Caco-2 (cell line): ENCODE data around the gene HOOK1. TPM values are rescaled to one million over a fixed set of nuclear protein-coding genes. Genes with fewer than 3 reads are reported as not detected.
"Not testable (repeated sequence)": the region's sequence is repeated elsewhere in the genome, so short reads cannot be mapped to it uniquely, and the experiment has no call there.

ENCODE experiments used
- BruUV-seq: library from RNA; stranded (reverse); fragments of 400-500 nt; replicated peaks from 2 replicates; lab custom pipeline; 2021; lab: Mats Ljungman, UMichigan
- CTCF ChIA-PET: fragments of 300-600 bp; sonication (Branson Sonifier 250); formaldehyde crosslinking; loops from one replicate; lab custom pipeline; 2022; ENCODE audit warnings: antibody characterized with exemption; lab: Charles Lee
- POLR2A ChIA-PET: fragments of 300-600 bp; sonication (Branson Sonifier 250); formaldehyde crosslinking; loops from one replicate; lab custom pipeline; 2022; ENCODE audit warnings: antibody characterized with exemption; lab: Charles Lee
- DNase-seq, 2 experiments: peaks; one replicate each; pipeline versions ENCODE4 v3.0.0 to v3.0.0-alpha.2; 2020 to 2022
- H3K27me3 ChIP-seq: replicated peaks from 2 replicates; pipeline ENCODE4 v1.6.0; 2011; ENCODE audit warnings: low read length; ENCODE audit not compliant: control insufficient read depth, insufficient read depth
- H3K36me3 ChIP-seq: 2 replicates; pipeline ENCODE4 v1.5.1; 2011; ENCODE audit warnings: low read length; ENCODE audit not compliant: control insufficient read depth, insufficient read depth
- H3K4me1 ChIP-seq: fragments of 250-450 bp; sonication (Bioruptor Pico); 2 replicates; pipeline ENCODE4 v1.5.1; 2020; ENCODE audit warnings: mild to moderate bottlenecking
- H3K4me3 ChIP-seq: 2 replicates; pipeline ENCODE4 v1.5.1; 2011; ENCODE audit warnings: low read depth, mild to moderate bottlenecking, control low read depth, low read length
- H3K9me3 ChIP-seq: fragments of 250-450 bp; sonication (Bioruptor Pico); 2 replicates; pipeline ENCODE4 v1.5.1; 2020; ENCODE audit warnings: mild to moderate bottlenecking, moderate library complexity
- H3K27ac Mint-ChIP-seq: one replicate; pipeline ENCODE4 v1.8.0; 2022; ENCODE audit warnings: mixed read lengths; ENCODE audit not compliant: unreplicated experiment
- H3K27me3 Mint-ChIP-seq: one replicate; pipeline ENCODE4 v1.8.0; 2022; ENCODE audit warnings: mixed read lengths; ENCODE audit not compliant: insufficient read depth, unreplicated experiment
- H3K36me3 Mint-ChIP-seq: one replicate; pipeline ENCODE4 v1.8.0; 2022; ENCODE audit warnings: mild to moderate bottlenecking, mixed read lengths; ENCODE audit not compliant: insufficient read depth, unreplicated experiment
- H3K4me1 Mint-ChIP-seq: one replicate; pipeline ENCODE4 v1.8.0; 2022; ENCODE audit warnings: low read depth, mixed read lengths; ENCODE audit not compliant: unreplicated experiment
- H3K4me3 Mint-ChIP-seq: one replicate; pipeline ENCODE4 v1.8.0; 2022; ENCODE audit warnings: mild to moderate bottlenecking, moderate library complexity, mixed read lengths; ENCODE audit not compliant: unreplicated experiment
- H3K9me3 Mint-ChIP-seq: one replicate; pipeline ENCODE4 v1.8.0; 2022; ENCODE audit warnings: mixed read lengths; ENCODE audit not compliant: unreplicated experiment
- CTCF ChIP-seq, 2 experiments: fragments of 200-600 bp in 1 of 2; IDR thresholded peaks; 1 replicate in 1 of 2; 2 replicates in 1 of 2; pipeline versions ENCODE4 v1.5.1 to v1.8.0; 2011 to 2022; ENCODE audit warnings: antibody characterized with exemption in 1 of 2, control low read depth in 1 of 2, inconsistent platforms in 1 of 2, low read depth in 1 of 2, low read length in 1 of 2, mild to moderate bottlenecking in 1 of 2, moderate library complexity in 1 of 2; ENCODE audit not compliant: insufficient read depth in 1 of 2, severe bottlenecking in 1 of 2, unreplicated experiment in 1 of 2
- intact Hi-C: fragments of 100-400 bp; cut with micrococcal nuclease; formaldehyde crosslinking; loops from one replicate; pipeline ENCODE4 v1.10.0; 2022; ENCODE audit not compliant: unreplicated experiment
- total RNA-seq: library from RNA; stranded (reverse); gene quantifications from 2 replicates; pipeline ENCODE4 v1.2.3, GENCODE V29; 2022

The HOOK1 gene
- total RNA-seq, 1 experiment from 2014 or later: 25.2 TPM

- intact Hi-C loops: no loop called here
- no peak for TF ChIP-seq CTCF (IDR thresholded peaks at IDR 0.05; ENCODE audit: insufficient read depth in 1 of 2, low read depth in 1 of 2, low read length in 1 of 2, severe bottlenecking in 1 of 2, unreplicated experiment in 1 of 2)
- Histone ChIP-seq H3K4me3 (no peak overlapping the region), H3K9me3 (no peaks in the 10 kb centered on the region), H3K4me1 (no peaks in the 10 kb centered on the region), H3K27me3 (no peaks in the 10 kb centered on the region), H3K36me3 (no peaks in the 10 kb centered on the region)
- Mint-ChIP-seq H3K4me3 (no peak overlapping the region), H3K27me3 (peaks cover 6% of the 10 kb centered on the region), H3K9me3 (no peaks in the 10 kb centered on the region), H3K36me3 (no peaks in the 10 kb centered on the region), H3K4me1 (no peaks in the 10 kb centered on the region), H3K27ac (no peak overlapping the region)
- no peak for DNase-seq
- ChIA-PET CTCF (no interaction called here), POLR2A (no interaction called here)
- no TSS peak for BruUV-seq
These were observed 93.9 kb downstream of the HOOK1 start for GRCh38 chr1:59908682-59909081.

- BruUV-seq, H3K4me1 ChIP-seq, intact Hi-C loops, H3K27ac Mint-ChIP-seq, DNase-seq, H3K9me3 Mint-ChIP-seq, H3K27me3 ChIP-seq, H3K4me1 Mint-ChIP-seq, H3K36me3 ChIP-seq, H3K36me3 Mint-ChIP-seq, H3K27me3 Mint-ChIP-seq, H3K9me3 ChIP-seq, CTCF ChIA-PET, H3K4me3 Mint-ChIP-seq, POLR2A ChIA-PET, H3K4me3 ChIP-seq: not testable (repeated sequence)
These were observed 100.1 kb downstream of the HOOK1 start for GRCh38 chr1:59914791-59915286.

GRCh38 chr1:59915516-59915915 is 100.8 kb downstream of the HOOK1 start:
- intact Hi-C loops: no loop called here
- ChIA-PET CTCF (no interaction called here), POLR2A (no interaction called here)
- no peaks in the 10 kb centered on the region for H3K36me3 Mint-ChIP-seq
- Histone ChIP-seq H3K4me3 (no peak overlapping the region), H3K27me3 (no peaks in the 10 kb centered on the region), H3K36me3 (no peaks in the 10 kb centered on the region), H3K4me1 (no peaks in the 10 kb centered on the region), H3K9me3 (no peaks in the 10 kb centered on the region)
- H3K9me3 Mint-ChIP-seq: no peaks in the 10 kb centered on the region
- H3K4me1 Mint-ChIP-seq: no peaks in the 10 kb centered on the region
- H3K27me3 Mint-ChIP-seq: peaks cover 9% of the 10 kb centered on the region
- H3K27ac Mint-ChIP-seq: no peak overlapping the region
- DNase-seq: no peak
- BruUV-seq: no TSS peak
- no peak for TF ChIP-seq CTCF (IDR thresholded peaks at IDR 0.05; ENCODE audit: insufficient read depth in 1 of 2, low read depth in 1 of 2, low read length in 1 of 2, severe bottlenecking in 1 of 2, unreplicated experiment in 1 of 2)
- no peak overlapping the region for H3K4me3 Mint-ChIP-seq
